AG04449 (cell line): ENCODE data around the gene CRELD2.

Experiments
- CTCF ChIA-PET: fragments of 350-600 bp; formaldehyde crosslinking; extraction: SDS; loops from one replicate; lab custom pipeline; 2021; ENCODE audit warnings: antibody characterized with exemption; lab: Yijun Ruan, JAX
- POLR2A ChIA-PET: fragments of 400-600, 350-600 bp; formaldehyde crosslinking; extraction: SDS; loops from one replicate; lab custom pipeline; 2020; ENCODE audit warnings: antibody characterized with exemption, inconsistent platforms; lab: Yijun Ruan, JAX
- DNase-seq: peaks from one replicate; pipeline ENCODE4 v3.0.0-alpha.2; 2010; ENCODE audit warnings: low read depth, low spot score
- H3K4me3 ChIP-seq: 2 replicates; pipeline ENCODE4 v1.5.1; 2011; ENCODE audit warnings: low read depth, mild to moderate bottlenecking, control low read depth, low read length
- CTCF ChIP-seq: IDR thresholded peaks from one replicate; pipeline ENCODE4 v1.5.1; 2011; ENCODE audit warnings: mild to moderate bottlenecking, moderate library complexity, low read length, control low read depth, inconsistent platforms; ENCODE audit not compliant: insufficient read depth; ENCODE audit errors: missing control alignments

Gene CRELD2

DNA sequence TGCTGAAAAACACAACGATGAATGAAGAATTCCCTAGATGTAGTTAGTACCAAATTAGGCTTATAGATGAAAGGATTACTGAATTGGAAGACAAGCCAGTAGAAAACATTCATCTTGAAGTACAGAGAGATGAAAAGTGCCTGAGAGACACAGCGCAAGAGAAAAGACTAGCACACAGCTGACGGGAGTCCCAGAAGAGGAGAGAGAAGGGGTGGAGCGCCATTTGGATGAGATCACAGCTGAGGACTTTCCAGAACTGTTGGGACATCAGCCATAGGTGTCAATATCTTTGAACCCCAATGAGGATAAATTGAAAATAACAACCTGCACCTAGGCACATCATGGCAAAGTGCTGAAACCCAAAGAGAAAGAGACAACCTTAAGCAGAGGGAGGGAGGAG, 25.4 kb upstream of the CRELD2 start:
- no peak for DNase-seq
- H3K4me3 ChIP-seq, result no peak overlapping the region
- TF ChIP-seq CTCF, result no peak
- ChIA-PET POLR2A (no interaction called here), CTCF (no interaction called here)

- ChIA-PET CTCF (no interaction called here), POLR2A (interaction anchor here (0.8 kb wide), 1 partner anchor 22 kb away, joined by 3 read pairs; no protein-coding TSS in a partner anchor)
- no peak overlapping the region for H3K4me3 ChIP-seq
- no peak for DNase-seq
- TF ChIP-seq CTCF, result no peak
Observed at GRCh38 chr22:49894322-49895054, 23.9 kb upstream of the CRELD2 start.

GRCh38 chr22:49896201-49896600, 22.2 kb upstream of the CRELD2 start:
- POLR2A ChIA-PET, result no interaction called here
- no peak for TF ChIP-seq CTCF
- CTCF ChIA-PET, result no interaction called here
- no peak overlapping the region for H3K4me3 ChIP-seq
- DNase-seq, result no peak

DNA sequence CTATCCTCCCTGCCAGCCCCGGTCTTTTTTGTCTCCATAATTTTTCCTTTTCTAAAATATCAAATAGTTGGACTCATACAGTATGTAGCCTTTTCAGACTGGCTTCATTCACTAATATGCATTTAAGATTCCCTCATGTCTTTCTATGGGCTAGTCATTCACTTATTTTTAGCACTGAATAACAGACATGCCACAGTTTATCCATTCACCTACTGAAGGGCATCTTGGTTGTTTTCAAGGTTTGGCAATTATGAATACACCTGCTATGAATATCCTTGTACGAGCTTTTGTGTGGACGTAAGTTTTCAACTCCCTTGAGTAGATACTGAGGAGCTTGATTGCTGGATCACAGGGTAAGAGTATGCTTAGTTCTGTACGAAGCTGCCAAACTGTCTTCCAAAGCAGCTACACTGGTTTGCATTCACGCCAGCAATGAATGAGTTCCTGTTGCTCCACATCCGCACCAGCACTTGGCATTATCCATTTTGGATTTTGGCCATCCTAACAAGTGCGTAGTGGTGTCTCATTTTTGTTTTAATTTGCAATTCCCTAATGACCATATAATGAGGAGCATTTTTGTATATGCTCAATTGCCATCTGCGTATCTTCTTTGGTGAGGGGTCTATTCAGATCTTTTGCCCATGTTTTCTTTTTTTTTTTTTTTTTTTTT, 21.3 kb upstream of the CRELD2 start:
- H3K4me3 ChIP-seq, result no peak overlapping the region
- POLR2A ChIA-PET, result no interaction called here
- CTCF ChIA-PET, result no interaction called here
- no peak for DNase-seq
- no peak for TF ChIP-seq CTCF

DNA sequence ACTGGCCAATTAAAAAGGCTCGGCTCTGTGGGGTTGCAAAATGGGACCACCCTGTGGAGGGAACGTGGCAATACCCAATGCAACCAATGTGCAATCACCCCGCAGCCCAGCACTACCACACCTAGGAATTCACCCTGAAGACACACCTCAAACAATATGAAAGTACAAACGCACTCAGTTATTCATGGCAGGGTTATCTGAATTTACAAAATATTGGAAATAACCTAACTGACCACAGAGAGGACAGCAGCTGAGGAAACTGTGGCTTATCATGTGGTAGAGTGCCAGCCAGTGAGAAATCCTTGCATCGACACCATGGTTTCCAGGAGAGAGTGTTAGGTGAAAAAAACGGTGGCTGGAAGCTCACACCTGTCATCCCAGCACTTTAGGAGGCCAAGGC, 18.9 kb upstream of the CRELD2 start:
- TF ChIP-seq CTCF, result no peak
- no peak overlapping the region for H3K4me3 ChIP-seq
- DNase-seq, result no peak
- ChIA-PET CTCF (no interaction called here), POLR2A (no interaction called here)

DNA sequence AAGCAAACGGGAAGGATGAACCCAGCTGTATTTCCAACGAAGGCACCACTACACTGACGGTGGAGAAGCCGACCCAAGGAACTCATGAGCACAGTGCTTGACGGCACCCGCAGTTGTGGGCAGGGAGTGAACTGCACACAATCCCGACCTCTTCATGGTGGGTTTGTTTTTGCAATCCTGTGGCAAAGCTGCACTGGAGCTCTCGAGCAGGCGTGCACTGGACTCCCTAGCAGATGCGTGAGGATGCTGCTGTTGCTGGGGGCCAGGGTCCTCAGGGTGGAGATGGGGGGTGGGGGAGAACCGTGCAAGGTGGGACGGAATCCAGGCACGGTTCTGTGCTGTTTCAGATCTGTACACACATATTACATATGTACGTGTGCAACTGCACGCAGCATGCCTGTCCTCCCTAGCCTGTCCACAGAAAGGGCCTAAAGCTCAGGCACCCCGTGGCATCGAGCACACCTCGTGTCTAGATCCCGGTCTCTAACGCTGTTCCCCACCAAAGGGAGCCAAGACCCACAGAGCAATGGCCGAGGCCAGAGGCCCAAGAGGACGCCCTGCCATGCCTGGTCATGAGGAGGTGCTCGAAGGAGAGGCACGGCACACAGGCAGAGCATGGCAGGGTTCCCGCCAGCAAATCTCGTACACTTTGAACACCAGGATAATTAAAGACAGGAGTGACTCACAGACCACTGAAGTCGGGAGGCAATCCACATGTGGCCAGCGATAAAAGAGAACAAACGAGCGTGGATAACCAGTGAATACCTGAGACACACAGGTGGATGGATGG, 17.8 kb upstream of the CRELD2 start:
- no peak overlapping the region for H3K4me3 ChIP-seq
- ChIA-PET POLR2A (no interaction called here), CTCF (no interaction called here)
- DNase-seq, result no peak
- no peak for TF ChIP-seq CTCF
